HL-60/S4 (cell line): ENCODE measurements around the gene GNG7.
"Not testable (repeated sequence)": the region's sequence is repeated elsewhere in the genome, so short reads cannot be mapped to it uniquely, and the experiment has no call there.

Source experiments
- in situ Hi-C: fragments of 300-500 bp; cut with MboI; formaldehyde crosslinking; loops from 2 replicates; pipeline ENCODE4 v1.14.3; 2022; ENCODE audit warnings: low sequenced_read_pairs

The GNG7 gene

DNA sequence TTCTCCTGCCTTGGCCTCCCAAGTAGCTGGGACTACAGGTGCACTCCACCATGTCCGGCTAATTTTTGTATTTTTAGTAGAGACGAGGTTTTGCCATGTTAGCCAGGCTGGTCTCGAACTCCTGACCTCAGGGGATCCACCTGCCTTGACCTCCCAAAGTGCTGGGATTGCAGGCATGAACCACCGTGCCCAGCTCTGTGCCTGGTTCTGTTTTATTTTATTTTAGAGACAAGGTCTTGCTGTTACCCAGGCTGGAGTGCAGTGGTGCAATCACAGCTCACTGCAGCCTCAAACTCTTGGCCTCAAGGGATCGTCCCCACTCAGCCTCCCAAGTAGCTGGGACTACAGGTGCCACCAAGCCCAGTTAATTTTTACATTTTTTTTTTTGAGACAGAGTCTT lies 122.1 kb downstream of the GNG7 start:
- in situ Hi-C loops = not testable (repeated sequence)

GRCh38 chr19:2579678-2580280 lies 122.7 kb downstream of the GNG7 start:
- in situ Hi-C loops = no loop called here

GRCh38 chr19:2578901-2579677 lies 123.4 kb downstream of the GNG7 start:
- in situ Hi-C loops = no loop called here

- in situ Hi-C loops = no loop called here
These were observed 124.1 kb downstream of the GNG7 start for GRCh38 chr19:2578391-2578890.

DNA sequence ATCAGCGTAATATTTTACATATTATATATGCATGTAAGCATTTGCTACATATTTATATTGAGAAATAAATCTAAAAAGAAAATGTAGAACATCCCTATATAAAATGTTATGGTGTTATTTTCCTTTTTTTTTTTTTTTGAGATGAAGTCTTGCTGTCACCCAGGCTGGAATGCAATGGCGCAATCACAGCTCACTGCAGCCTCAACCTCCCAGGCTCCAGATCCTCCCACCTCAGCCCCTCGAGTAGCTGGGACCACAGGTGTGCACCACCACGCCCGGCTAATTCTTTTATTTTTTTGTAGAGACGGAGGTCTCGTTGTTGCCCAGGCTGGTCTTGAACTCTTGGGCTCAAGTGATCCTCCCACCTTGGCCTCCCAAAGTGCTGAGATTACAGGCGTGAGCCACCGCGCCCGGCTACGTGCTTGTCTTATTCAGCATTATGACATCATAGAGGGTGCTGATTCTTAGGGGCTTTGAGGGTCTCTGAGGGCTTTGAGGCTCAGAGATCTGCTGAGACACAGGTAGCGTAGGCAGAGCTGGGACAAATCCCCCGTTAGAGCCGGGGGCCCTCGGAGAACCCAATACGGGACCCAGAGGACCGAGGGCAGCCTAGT lies 124.7 kb downstream of the GNG7 start:
- in situ Hi-C loops = no loop called here

- in situ Hi-C loops = no loop called here
These were observed 126.6 kb downstream of the GNG7 start for GRCh38 chr19:2575734-2576481.

- in situ Hi-C loops = no loop called here
These were observed 127.4 kb downstream of the GNG7 start for GRCh38 chr19:2574971-2575630.

DNA sequence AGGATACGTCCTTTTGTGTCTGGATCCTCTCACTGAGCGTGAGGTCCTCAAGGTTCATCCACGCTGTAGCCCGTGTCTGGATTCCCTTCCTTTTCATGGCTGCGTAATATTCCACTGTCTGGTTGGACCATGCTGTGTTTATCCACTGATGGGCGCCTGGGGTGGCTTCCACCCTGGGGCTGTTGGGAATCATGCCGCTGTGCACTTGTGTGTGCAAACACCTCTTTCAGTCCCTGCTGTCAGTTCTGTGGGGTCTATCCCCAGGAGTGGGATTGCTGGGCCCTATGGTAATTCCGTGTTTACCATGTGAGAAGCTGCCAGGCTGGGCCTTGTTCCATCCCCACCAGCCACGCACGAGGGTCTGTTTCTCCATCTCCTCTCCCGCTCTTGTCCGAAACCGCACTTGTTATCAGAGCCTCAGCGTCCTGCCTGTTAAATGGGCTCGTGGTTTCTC lies 128.0 kb downstream of the GNG7 start:
- in situ Hi-C loops = no loop called here

- in situ Hi-C loops = no loop called here
These were observed 128.6 kb downstream of the GNG7 start for GRCh38 chr19:2573916-2574315.

GRCh38 chr19:2572152-2572551 lies 130.3 kb downstream of the GNG7 start:
- in situ Hi-C loops = not testable (repeated sequence)

DNA sequence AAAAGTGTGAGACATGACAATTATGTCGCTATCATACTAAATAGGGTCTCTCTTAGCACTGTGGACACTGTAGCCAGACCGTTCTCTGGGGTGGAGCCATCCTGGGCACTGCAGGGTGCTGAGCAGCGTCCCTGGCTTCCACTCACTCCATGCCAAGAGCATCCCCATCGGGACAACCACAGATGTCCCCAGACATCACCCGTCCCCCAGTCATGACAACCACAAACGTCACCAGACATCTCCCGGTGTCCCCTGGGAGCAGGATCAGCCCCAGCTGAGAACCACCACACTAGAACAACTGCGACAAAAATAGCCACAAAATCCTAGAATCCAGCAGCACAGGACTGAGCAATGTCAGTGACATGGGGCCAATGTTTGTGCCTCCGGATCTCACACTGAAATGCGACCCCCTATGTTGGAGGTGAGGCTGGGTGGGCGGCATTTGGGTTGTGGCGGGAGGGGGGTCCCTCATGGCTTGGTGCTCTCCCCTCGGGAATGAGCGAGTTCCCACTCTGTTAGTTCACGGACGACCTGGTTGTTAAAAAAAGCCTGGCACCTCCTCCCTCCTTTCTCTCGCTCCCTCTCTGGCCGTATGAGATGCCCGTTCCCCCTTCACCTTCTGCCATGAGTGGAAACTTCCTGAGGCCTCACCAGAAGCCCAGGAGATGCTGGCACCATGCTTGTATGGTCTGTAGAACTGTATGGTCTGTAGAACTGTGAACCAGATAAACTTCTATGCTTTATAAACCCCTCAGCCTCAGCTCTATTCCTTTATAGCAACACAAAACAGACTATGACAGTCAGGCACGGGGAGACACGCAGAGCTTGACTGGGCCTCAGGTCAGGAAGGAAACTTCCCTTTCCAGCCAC lies 132.7 kb downstream of the GNG7 start:
- in situ Hi-C loops = no loop called here

- in situ Hi-C loops = no loop called here
These were observed 134.5 kb downstream of the GNG7 start for GRCh38 chr19:2567996-2568395.

DNA sequence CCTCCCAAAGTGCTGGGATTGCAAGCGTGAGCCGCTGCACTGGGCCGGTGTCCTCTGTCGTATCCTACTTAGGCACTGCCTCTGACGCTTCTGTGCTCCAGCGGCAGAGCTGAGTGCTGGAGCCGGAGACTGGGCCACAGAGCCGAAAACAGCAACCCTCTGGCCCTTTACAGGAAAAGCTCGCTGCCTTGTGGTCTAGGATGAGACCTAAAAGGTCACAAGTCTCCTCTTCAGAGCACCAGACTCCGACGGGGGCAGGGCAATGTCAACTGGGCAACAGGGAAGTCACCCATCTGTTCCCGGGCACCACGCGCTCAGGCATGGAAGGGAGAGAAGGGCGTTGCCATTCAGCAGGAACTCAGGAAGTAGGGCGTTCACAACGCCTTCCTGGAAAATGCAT lies 134.9 kb downstream of the GNG7 start:
- in situ Hi-C loops = no loop called here

DNA sequence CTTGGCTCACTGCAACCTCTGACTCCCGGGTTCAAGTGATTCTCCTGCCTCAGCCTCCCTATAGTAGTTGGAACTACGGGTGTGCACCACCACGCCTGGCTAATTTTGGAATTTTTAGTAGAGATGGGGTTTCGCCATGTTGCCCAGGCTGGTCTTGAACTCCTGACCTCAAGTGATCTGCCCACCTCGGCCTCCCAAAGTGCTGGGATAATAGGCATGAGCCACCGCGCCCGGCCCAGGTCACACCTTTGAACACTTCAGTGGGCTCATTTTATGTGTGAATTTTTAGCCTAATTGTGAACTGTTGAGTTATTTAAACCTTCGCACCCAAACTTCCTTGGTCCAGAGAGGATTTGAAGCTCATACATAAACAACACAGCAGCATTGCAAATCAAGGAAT lies 138.9 kb downstream of the GNG7 start:
- in situ Hi-C loops = not testable (repeated sequence)

DNA sequence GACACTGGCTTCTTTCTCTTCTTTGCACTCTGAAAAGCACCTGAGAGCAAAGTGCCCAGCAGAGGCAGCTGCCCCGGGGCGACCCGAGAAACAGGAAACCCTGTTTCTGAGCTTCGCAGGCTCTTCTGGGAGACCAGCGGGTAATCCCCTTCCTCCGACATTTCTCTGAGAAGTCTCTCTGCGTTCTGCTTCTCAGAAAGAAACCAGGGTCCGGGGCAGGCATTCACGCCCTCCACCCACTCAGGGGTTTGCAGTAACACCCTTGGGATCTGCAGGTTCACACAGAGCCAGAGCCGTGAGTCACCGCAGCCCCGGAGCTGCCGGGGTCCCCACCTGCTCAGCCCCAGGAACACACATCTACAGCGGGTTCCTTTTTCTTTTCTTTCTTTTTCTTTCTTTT lies 140.6 kb downstream of the GNG7 start:
- in situ Hi-C loops = no loop called here

- in situ Hi-C loops = no loop called here
These were observed 141.3 kb downstream of the GNG7 start for GRCh38 chr19:2561221-2561620.

- in situ Hi-C loops = no loop called here
These were observed 142.1 kb downstream of the GNG7 start for GRCh38 chr19:2560369-2560768.

GRCh38 chr19:2558543-2558942 lies 144.0 kb downstream of the GNG7 start:
- in situ Hi-C loops = no loop called here

DNA sequence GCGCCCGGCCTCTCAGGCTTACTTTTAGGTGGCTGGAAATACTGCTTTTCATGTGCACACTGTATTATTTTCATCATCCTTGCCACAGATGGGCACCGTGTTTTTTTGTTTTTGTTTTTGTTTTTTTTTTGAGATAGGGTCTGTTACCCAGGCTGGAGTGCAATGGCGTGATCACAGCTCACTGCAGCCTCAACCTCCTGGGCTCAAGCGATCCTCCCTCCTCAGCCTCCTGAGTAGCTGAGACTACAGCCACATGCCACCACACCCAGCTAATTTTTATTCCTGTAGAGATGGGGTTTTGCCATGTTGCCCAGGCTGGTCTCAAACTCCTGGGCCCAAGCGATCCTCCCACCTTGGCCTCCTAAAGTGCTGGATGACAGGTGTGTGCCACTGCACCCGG lies 144.4 kb downstream of the GNG7 start:
- in situ Hi-C loops = not testable (repeated sequence)

- in situ Hi-C loops = no loop called here
These were observed 145.4 kb downstream of the GNG7 start for GRCh38 chr19:2557093-2557440.
